ENCODE results near the gene SYT9. TPM values are rescaled to one million over a fixed set of nuclear protein-coding genes. Genes with fewer than 3 reads are reported as not detected.

The SYT9 gene
- total and polyA plus RNA-seq, 10 of the 15 experiments (the other 5 are each of a cell fraction or from before 2014, with no cell fraction given): 0.03 TPM; not detected in 9

GRCh38 chr11:7513234-7514098, 261.8 kb downstream of the SYT9 start, which contains the start of gene PPFIBP2 (continued):
- TF ChIP-seq, protein P1, sequence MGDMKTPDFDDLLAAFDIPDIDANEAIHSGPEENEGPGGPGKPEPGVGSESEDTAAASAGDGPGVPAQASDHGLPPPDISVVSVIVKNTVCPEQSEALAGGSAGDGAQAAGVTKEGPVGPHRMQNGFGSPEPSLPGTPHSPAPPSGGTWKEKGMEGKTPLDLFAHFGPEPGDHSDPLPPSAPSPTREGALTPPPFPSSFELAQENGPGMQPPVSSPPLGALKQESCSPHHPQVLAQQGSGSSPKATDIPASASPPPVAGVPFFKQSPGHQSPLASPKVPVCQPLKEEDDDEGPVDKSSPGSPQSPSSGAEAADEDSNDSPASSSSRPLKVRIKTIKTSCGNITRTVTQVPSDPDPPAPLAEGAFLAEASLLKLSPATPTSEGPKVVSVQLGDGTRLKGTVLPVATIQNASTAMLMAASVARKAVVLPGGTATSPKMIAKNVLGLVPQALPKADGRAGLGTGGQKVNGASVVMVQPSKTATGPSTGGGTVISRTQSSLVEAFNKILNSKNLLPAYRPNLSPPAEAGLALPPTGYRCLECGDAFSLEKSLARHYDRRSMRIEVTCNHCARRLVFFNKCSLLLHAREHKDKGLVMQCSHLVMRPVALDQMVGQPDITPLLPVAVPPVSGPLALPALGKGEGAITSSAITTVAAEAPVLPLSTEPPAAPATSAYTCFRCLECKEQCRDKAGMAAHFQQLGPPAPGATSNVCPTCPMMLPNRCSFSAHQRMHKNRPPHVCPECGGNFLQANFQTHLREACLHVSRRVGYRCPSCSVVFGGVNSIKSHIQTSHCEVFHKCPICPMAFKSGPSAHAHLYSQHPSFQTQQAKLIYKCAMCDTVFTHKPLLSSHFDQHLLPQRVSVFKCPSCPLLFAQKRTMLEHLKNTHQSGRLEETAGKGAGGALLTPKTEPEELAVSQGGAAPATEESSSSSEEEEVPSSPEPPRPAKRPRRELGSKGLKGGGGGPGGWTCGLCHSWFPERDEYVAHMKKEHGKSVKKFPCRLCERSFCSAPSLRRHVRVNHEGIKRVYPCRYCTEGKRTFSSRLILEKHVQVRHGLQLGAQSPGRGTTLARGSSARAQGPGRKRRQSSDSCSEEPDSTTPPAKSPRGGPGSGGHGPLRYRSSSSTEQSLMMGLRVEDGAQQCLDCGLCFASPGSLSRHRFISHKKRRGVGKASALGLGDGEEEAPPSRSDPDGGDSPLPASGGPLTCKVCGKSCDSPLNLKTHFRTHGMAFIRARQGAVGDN (IDR thresholded peaks at IDR 0.05): no peak
- peak; percentile 82 for TF ChIP-seq USF2 (IDR thresholded peaks at IDR 0.05; ENCODE audit: borderline replicate concordance, low read depth, low read length)
- TF ChIP-seq HDGF (IDR thresholded peaks at IDR 0.05): 0 out of 2 replicates have a peak, but pooled peaks have one; percentile 73
- TF ChIP-seq EZH2 (IDR thresholded peaks at IDR 0.05; ENCODE audit: borderline replicate concordance, control insufficient read depth, low read depth, low read length): no peak
- no peak for TF ChIP-seq BCL11A (IDR thresholded peaks at IDR 0.05; ENCODE audit: low read depth, low read length)
- no peak for TF ChIP-seq SRF (IDR thresholded peaks at IDR 0.05; ENCODE audit: low read depth in 2 of 2, low read length in 2 of 2)
- TF ChIP-seq BRCA1 (IDR thresholded peaks at IDR 0.05; ENCODE audit: low read depth, low read length): no peak
- TF ChIP-seq, protein P2, sequence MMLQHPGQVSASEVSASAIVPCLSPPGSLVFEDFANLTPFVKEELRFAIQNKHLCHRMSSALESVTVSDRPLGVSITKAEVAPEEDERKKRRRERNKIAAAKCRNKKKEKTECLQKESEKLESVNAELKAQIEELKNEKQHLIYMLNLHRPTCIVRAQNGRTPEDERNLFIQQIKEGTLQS (IDR thresholded peaks at IDR 0.05; ENCODE audit: borderline replicate concordance, extremely low read depth, low read depth, low read length): peak; percentile 68; the same call in 1 of the 2 replicates
- peak; percentile 19 to 30; a peak in 3 of 4 replicates for TF ChIP-seq EP300 (IDR thresholded peaks at IDR 0.05; ENCODE audit: borderline replicate concordance in 1 of 2, control insufficient read depth in 1 of 2, low read depth in 2 of 2, low read length in 2 of 2)
- TF ChIP-seq MEF2A (IDR thresholded peaks at IDR 0.05; ENCODE audit: insufficient read depth, low read depth, low read length): 0 out of 2 replicates have a peak, but pooled peaks have one; percentile 38
- peak; percentile 56; the same call in 1 of the 2 replicates for TF ChIP-seq RB1 (IDR thresholded peaks at IDR 0.05; ENCODE audit: borderline replicate concordance)
- no peak for TF ChIP-seq IRF5 (IDR thresholded peaks at IDR 0.05; ENCODE audit: borderline replicate concordance)
- no peak for TF ChIP-seq SREBF2 (IDR thresholded peaks at IDR 0.05; ENCODE audit: low read length)
- TF ChIP-seq, protein P3, sequence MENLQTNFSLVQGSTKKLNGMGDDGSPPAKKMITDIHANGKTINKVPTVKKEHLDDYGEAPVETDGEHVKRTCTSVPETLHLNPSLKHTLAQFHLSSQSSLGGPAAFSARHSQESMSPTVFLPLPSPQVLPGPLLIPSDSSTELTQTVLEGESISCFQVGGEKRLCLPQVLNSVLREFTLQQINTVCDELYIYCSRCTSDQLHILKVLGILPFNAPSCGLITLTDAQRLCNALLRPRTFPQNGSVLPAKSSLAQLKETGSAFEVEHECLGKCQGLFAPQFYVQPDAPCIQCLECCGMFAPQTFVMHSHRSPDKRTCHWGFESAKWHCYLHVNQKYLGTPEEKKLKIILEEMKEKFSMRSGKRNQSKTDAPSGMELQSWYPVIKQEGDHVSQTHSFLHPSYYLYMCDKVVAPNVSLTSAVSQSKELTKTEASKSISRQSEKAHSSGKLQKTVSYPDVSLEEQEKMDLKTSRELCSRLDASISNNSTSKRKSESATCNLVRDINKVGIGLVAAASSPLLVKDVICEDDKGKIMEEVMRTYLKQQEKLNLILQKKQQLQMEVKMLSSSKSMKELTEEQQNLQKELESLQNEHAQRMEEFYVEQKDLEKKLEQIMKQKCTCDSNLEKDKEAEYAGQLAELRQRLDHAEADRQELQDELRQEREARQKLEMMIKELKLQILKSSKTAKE (IDR thresholded peaks at IDR 0.05; ENCODE audit: low read depth, poor library complexity, severe bottlenecking): no peak

Measured in GM12878 (cell line).